Heart left ventricle (tissue), 16 donors: Measurements from ENCODE around the gene PSMF1. TPM values are rescaled to one million over a fixed set of nuclear protein-coding genes. Genes with fewer than 3 reads are reported as not detected.

Experiments
- ATAC-seq, 4 donors: fragments of 200-7000 bp; cut with Tn5 transposase; one replicate each; pipeline ENCODE4 v1.9.1; 2020 to 2022; ENCODE audit warnings: moderate library complexity in 4 of 4, mild to moderate bottlenecking in 3 of 4, moderate number of reproducible peaks in 1 of 4
- DNase-seq, 5 donors: peaks; one replicate each; pipeline ENCODE4 v3.0.0-alpha.2; 2020
- H3K27ac ChIP-seq, 12 donors: fragments of 200-600 bp; sonication (generic) in 4 of 12; one replicate each; pipeline versions ENCODE4 v1.5.0 to v1.8.0; 2016 to 2022; ENCODE audit warnings: mild to moderate bottlenecking in 2 of 12
- H3K27me3 ChIP-seq, 9 donors: fragments of 200-600 bp; sonication (generic) in 2 of 9; one replicate each; pipeline versions ENCODE4 v1.5.1 to v1.8.0; 2016 to 2022; ENCODE audit warnings: mild to moderate bottlenecking in 3 of 9
- H3K36me3 ChIP-seq, 9 donors: fragments of 200-600 bp; sonication (generic) in 2 of 9; one replicate each; pipeline versions ENCODE4 v1.5.0 to v1.8.0; 2018 to 2022; ENCODE audit warnings: mild to moderate bottlenecking in 2 of 9
- H3K4me1 ChIP-seq, 12 donors: fragments of 200-600 bp; sonication (generic) in 4 of 12; one replicate each; pipeline versions ENCODE4 v1.5.0 to v1.8.0; 2016 to 2022; ENCODE audit warnings: mild to moderate bottlenecking in 3 of 12
- H3K4me3 ChIP-seq, 12 donors: fragments of 200-600 bp; sonication (generic) in 4 of 12; one replicate each; pipeline versions ENCODE4 v1.5.0 to v1.8.0; 2017 to 2022; ENCODE audit warnings: mild to moderate bottlenecking in 9 of 12, moderate library complexity in 4 of 12
- H3K9me3 ChIP-seq, 12 donors: fragments of 200-600 bp; sonication (generic) in 4 of 12; one replicate each; pipeline versions ENCODE4 v1.5.0 to v1.8.0; 2016 to 2022; ENCODE audit warnings: mild to moderate bottlenecking in 1 of 12
- CTCF ChIP-seq, 12 donors: fragments of 200-600 bp; sonication (generic) in 4 of 12; IDR thresholded peaks; one replicate each; pipeline versions ENCODE4 v1.5.0 to v1.8.0; 2018 to 2022; ENCODE audit warnings: antibody characterized with exemption in 12 of 12, mild to moderate bottlenecking in 5 of 12
- POLR2A ChIP-seq, 2 donors: fragments of 450-650 bp; IDR thresholded peaks; one replicate each; pipeline ENCODE4 v1.6.1; 2017; ENCODE audit warnings: antibody characterized with exemption in 2 of 2, mild to moderate bottlenecking in 2 of 2, moderate library complexity in 2 of 2
- WGBS, 4 donors: extraction: QIAGEN DNeasy Blood & Tissue Kit in 2 of 4; methylation state at CpG; one replicate each; pipeline versions ENCODE4 v1.1.5 to v1.1.7; 2013 to 2018; 5-methylcytosine and 5-hydroxymethylcytosine counted together
- intact Hi-C, 10 donors: fragments of 100-400 bp; cut with DNase I; formaldehyde crosslinking; loops; one replicate each; pipeline versions ENCODE4 v1.11.1 to v1.14.2; 2022
- polyA plus RNA-seq, 2 donors: library from polyadenylated mRNA; stranded (reverse); fragments of 200-250 nt; gene quantifications; one replicate each; pipeline ENCODE4 v1.2.3, GENCODE V29; 2013
- total RNA-seq, 9 donors: library from RNA; depleted of rRNA in 2 of 9; stranded (reverse); fragments of >200 nt in 2 of 9; fragmentation: NEBNext Ultra II Directional in 3 of 9; extraction: Animal tissue kit (Norgen Biotek cat#: 25700) in 3 of 9; gene quantifications; one replicate each; pipeline versions ENCODE4 v1.1.0 to v1.2.4, GENCODE V29; 2016 to 2023
- donor health status: ischemic (EF 13 %, LVEDD 7.1; RV severe dilation, severe dysfunction).
- donor health status: healthy with polysubstance abuse.
- donor health status: DM: no; HTN: yes; CAD: no.
- donor health status: DM: no; HTN: no; CAD: no.
- donor health status: ischemic (EF 25% LVEDD 6.9; RV normal size, moderate dysfunction).
- donor health status: ischemic (EF 25% LVEDD 5.7; RV mildly dilated, moderate dysfunction).
- donor health status: healthy.
- donor health status: DM: yes; HTN: yes; CAD: no.
- donor health status: ischemic (EF 35%, LVEDD 5.7; RV mildly dilated, moderate dysfunction).
- donor health status: nonischemic (EF 11% LVEDD 7.7; RV severe dilation, severe dysfunction).
- donor health status: DM: yes; HTN: yes; CAD: no.
- donor health status: PGD.
- donor health status: ischemic (EF 29% LVEDD 5.4; RV normal size, mild dysfunction).
- donor health status: nonischemic (EF 23%, LVEDD 6.1; RV moderate dilation, normal function).

The PSMF1 gene
- total and polyA plus RNA-seq, 11 donors: 24.6 to 184 (median 133) TPM

GRCh38 chr20:1130847-1131246, 12.4 kb downstream of the PSMF1 start:
- Histone ChIP-seq H3K4me3 (no peak overlapping the region), H3K27me3 (no peaks in the 10 kb centered on the region), H3K36me3 (peaks cover 0 to 95% (median 91%) of the 10 kb centered on the region in 9 donors), H3K4me1 (peaks cover 0 to 20% (median 0%) of the 10 kb centered on the region in 12 donors), H3K27ac (peak overlapping the region in 1 of 12 donors; percentile 56), H3K9me3 (peaks cover 0 to 8% (median 0%) of the 10 kb centered on the region in 12 donors)
- 69 to 87% (median 75%) methylated on average over 5 of the region's 5 CpGs for WGBS, 4 donors
- peak in 4 of 5 donors; percentile 28 to 74 (median 48) for DNase-seq
- TF ChIP-seq CTCF (IDR thresholded peaks at IDR 0.05) (no peak), POLR2A (IDR thresholded peaks at IDR 0.05) (no peak)
- intact Hi-C loops: no loop called here
- ATAC-seq: peak in 3 of 4 donors; percentile 50 to 85 (median 62)

GRCh38 chr20:1131354-1131753, 13.0 kb downstream of the PSMF1 start:
- peaks cover 0 to 15% (median 0%) of the 10 kb centered on the region in 12 donors for H3K4me1 ChIP-seq
- peak overlapping the region in 1 of 12 donors; percentile 56 for H3K27ac ChIP-seq
- H3K4me3 ChIP-seq: no peak overlapping the region
- H3K9me3 ChIP-seq: peaks cover 0 to 8% (median 0%) of the 10 kb centered on the region in 12 donors
- 95 to 97% (median 96%) methylated on average over 3 of the region's 3 CpGs for WGBS, 4 donors
- intact Hi-C loops: no loop called here
- H3K27me3 ChIP-seq: no peaks in the 10 kb centered on the region
- DNase-seq: no peak
- no peak for ATAC-seq
- H3K36me3 ChIP-seq: peaks cover 0 to 95% (median 91%) of the 10 kb centered on the region in 9 donors
- no peak for TF ChIP-seq CTCF (IDR thresholded peaks at IDR 0.05)
- no peak for TF ChIP-seq POLR2A (IDR thresholded peaks at IDR 0.05)

GRCh38 chr20:1134355-1134754, 16.0 kb downstream of the PSMF1 start:
- no peak overlapping the region for H3K4me3 ChIP-seq
- no peak for TF ChIP-seq CTCF (IDR thresholded peaks at IDR 0.05)
- WGBS, 4 donors: 43 to 94% (median 73%) methylated on average over 2 of the region's 2 CpGs
- H3K36me3 ChIP-seq: peaks cover 0 to 95% (median 91%) of the 10 kb centered on the region in 9 donors
- H3K27ac ChIP-seq: no peak overlapping the region
- H3K9me3 ChIP-seq: peaks cover 0 to 8% (median 0%) of the 10 kb centered on the region in 12 donors
- intact Hi-C loops: no loop called here
- no peaks in the 10 kb centered on the region for H3K27me3 ChIP-seq
- ATAC-seq (peak in 1 of 4 donors; percentile 18), DNase-seq (no peak)
- peaks cover 0 to 15% (median 0%) of the 10 kb centered on the region in 12 donors for H3K4me1 ChIP-seq

- Histone ChIP-seq H3K4me1 (peaks cover 0 to 15% (median 0%) of the 10 kb centered on the region in 12 donors), H3K36me3 (peaks cover 0 to 95% (median 89%) of the 10 kb centered on the region in 9 donors), H3K4me3 (no peak overlapping the region), H3K27me3 (no peaks in the 10 kb centered on the region), H3K27ac (no peak overlapping the region), H3K9me3 (peaks cover 0 to 8% (median 0%) of the 10 kb centered on the region in 12 donors)
- ATAC-seq (no peak), DNase-seq (no peak)
- intact Hi-C loops: no loop called here
- TF ChIP-seq POLR2A (IDR thresholded peaks at IDR 0.05) (no peak), CTCF (IDR thresholded peaks at IDR 0.05) (no peak)
- WGBS, 4 donors: 93 to 95% (median 94%) methylated on average over 12 of the region's 12 CpGs
Observed at GRCh38 chr20:1134836-1135235, 16.4 kb downstream of the PSMF1 start.
